ENCODE data around the gene TMPO. TPM values are rescaled to one million over a fixed set of nuclear protein-coding genes. Genes with fewer than 3 reads are reported as not detected.
"Not testable (repeated sequence)": the region's sequence is repeated elsewhere in the genome, so short reads cannot be mapped to it uniquely, and the experiment has no call there.

TMPO gene
- total and polyA plus RNA-seq, 2 experiments from 2014 or later: 26.6 to 123 TPM

DNA sequence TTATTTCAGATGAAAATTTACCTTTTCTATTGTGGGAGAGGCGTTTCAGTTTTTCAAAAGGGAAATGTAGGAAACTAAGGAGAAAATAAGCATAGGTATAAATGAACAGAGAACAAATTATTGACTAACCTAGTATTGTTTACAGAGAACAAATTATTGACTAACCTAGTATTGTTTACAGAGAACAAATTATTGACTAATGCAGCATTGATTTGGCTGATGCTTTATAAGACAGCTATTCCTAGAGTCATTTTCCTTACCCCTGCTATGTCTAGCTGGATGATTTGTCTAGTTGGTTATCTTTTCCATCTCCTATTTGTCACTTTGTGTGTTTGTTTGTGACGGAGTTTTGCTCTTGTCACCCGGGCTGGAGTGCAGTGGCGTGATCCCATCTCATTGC, 22.6 kb downstream of the TMPO start:
- Histone ChIP-seq H3K27ac (no peak overlapping the region), H3K4me1 (ENCODE audit: low read depth) (no peaks in the 10 kb centered on the region), H3K4me3 (no peak overlapping the region), H3K9me3 (ENCODE audit: low read depth) (no peaks in the 10 kb centered on the region), H3K27me3 (no peaks in the 10 kb centered on the region), H3K36me3 (peaks cover 31% of the 10 kb centered on the region)
- DNase-seq (ENCODE audit: low read depth in 1 of 2, low spot score in 1 of 2): no peak
- no peak for TF ChIP-seq CTCF (IDR thresholded peaks at IDR 0.05; ENCODE audit: low read depth, low read length)

DNA sequence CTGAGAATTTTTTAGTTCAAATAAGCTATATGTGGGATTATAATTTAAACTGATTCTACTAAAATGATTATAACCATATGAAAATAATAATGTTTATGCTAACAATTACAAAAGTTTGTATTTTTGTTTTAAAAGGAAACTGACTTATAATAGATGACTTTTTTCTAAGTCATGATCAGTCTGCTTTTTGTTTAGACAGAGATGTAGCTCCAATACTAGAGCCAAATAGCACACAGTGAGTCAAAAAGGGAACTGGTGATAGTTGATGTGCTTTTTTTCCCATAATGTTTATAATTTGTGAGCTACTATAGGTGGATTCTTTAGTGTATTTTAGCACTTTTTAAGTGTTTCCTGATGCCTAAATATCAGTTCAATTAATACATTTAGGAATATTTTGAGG, 28.3 kb downstream of the TMPO start:
- DNase-seq (ENCODE audit: low read depth in 1 of 2, low spot score in 1 of 2): no peak
- no peaks in the 10 kb centered on the region for H3K4me1 ChIP-seq (ENCODE audit: low read depth)
- H3K36me3 ChIP-seq: peaks cover 36% of the 10 kb centered on the region
- H3K4me3 ChIP-seq: no peak overlapping the region
- TF ChIP-seq CTCF (IDR thresholded peaks at IDR 0.05; ENCODE audit: low read depth, low read length): no peak
- H3K27ac ChIP-seq: no peak overlapping the region
- no peaks in the 10 kb centered on the region for H3K9me3 ChIP-seq (ENCODE audit: low read depth)
- no peaks in the 10 kb centered on the region for H3K27me3 ChIP-seq

DNA sequence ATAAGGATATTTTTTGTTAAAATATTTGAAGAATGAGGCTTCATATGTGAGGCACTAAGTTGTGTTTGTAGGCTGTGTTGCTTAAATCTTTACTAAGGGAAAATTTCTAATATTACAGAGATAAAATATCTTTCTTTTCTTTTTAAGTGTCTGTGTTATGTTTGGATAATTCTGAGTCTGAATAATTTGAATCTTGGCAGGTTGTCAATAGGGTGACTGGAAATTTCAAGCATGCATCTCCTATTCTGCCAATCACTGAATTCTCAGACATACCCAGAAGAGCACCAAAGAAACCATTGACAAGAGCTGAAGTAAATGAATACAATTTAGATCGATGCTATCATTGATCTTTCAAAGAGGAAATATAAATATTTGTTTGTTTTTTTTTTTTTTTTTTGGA, 29.4 kb downstream of the TMPO start:
- no peak for DNase-seq (ENCODE audit: low read depth in 1 of 2, low spot score in 1 of 2)
- TF ChIP-seq CTCF (IDR thresholded peaks at IDR 0.05; ENCODE audit: low read depth, low read length): no peak

DNA sequence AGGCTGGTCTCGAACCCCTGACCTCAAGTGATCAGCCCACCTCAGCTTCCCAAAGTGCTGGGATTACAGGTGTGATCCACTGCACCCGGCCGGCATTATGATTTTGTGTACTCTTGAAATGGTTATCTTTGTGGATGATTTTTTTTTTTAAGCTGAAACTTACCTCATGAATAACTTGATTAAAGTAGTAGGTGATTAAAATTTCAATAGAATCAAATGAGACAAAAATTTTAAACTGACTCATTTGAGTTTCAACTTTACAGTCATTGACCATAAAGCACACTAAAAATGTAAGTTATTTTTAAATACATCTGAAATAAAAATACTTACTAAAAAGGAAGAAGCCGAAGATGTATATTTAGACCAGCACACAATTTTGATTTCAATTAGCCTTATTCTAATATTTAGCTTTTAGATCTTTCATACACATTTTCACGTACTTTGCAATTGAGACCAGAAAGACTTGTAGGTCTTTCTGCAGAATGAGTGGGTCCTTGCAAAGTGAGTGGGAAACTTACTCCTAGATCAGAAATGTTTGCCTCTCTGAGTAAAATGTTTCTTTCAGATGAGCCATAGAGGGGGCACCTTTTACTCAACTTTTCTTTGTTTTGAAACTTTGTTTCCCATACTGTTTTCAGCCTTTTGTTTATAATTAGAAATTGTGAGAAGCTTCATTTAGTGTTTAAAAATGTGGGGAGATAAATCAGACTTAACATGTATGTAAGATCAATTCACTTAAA, 34.2 kb downstream of the TMPO start:
- no peak overlapping the region for H3K4me3 ChIP-seq
- no peaks in the 10 kb centered on the region for H3K27me3 ChIP-seq
- peaks cover 32% of the 10 kb centered on the region for H3K36me3 ChIP-seq
- no peak for TF ChIP-seq CTCF (IDR thresholded peaks at IDR 0.05; ENCODE audit: low read depth, low read length)
- no peak overlapping the region for H3K27ac ChIP-seq
- no peaks in the 10 kb centered on the region for H3K9me3 ChIP-seq (ENCODE audit: low read depth)
- DNase-seq (ENCODE audit: low read depth in 1 of 2, low spot score in 1 of 2): no peak
- H3K4me1 ChIP-seq (ENCODE audit: low read depth): no peaks in the 10 kb centered on the region

More for the DNA sequence above, 29.4 kb downstream of the TMPO start:
- no peaks in the 10 kb centered on the region for H3K4me1 ChIP-seq (ENCODE audit: low read depth)
- H3K36me3 ChIP-seq: peaks cover 36% of the 10 kb centered on the region
- no peak overlapping the region for H3K27ac ChIP-seq
- no peaks in the 10 kb centered on the region for H3K9me3 ChIP-seq (ENCODE audit: low read depth)
- no peak overlapping the region for H3K4me3 ChIP-seq
- H3K27me3 ChIP-seq: no peaks in the 10 kb centered on the region

- TF ChIP-seq CTCF (IDR thresholded peaks at IDR 0.05; ENCODE audit: low read depth, low read length): no peak
- no peak overlapping the region for H3K27ac ChIP-seq
- no peak for DNase-seq (ENCODE audit: low read depth in 1 of 2, low spot score in 1 of 2)
- H3K36me3 ChIP-seq: peaks cover 25% of the 10 kb centered on the region
- no peak overlapping the region for H3K4me3 ChIP-seq
- no peaks in the 10 kb centered on the region for H3K9me3 ChIP-seq (ENCODE audit: low read depth)
- H3K27me3 ChIP-seq: no peaks in the 10 kb centered on the region
- H3K4me1 ChIP-seq (ENCODE audit: low read depth): no peaks in the 10 kb centered on the region
These were observed 36.4 kb downstream of the TMPO start for GRCh38 chr12:98551787-98552186.

DNA sequence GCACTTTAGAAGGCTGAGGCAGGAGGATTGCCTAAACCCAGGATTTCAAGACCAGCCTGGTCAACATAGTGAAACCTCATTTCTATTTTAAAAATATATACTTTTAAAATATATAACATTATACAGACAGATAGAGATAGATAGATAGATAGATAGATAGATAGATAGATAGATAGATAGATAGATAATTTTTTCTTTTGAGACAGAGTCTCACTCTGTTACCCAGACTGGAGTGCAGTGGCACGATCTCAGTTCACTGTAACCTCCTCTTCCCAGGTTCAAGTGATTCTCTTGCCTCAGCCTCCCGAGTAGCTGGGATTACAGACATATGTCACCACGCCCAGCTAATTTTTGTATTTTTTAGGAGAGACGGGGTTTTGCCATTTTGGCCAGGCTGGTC, 42.7 kb downstream of the TMPO start:
- H3K9me3 ChIP-seq (ENCODE audit: low read depth); DNase-seq (ENCODE audit: low read depth in 1 of 2, low spot score in 1 of 2); H3K27ac ChIP-seq; H3K4me1 ChIP-seq (ENCODE audit: low read depth); H3K27me3 ChIP-seq; H3K36me3 ChIP-seq; H3K4me3 ChIP-seq: not testable (repeated sequence)

All from cardiac muscle cell (in vitro differentiated cells and primary cell).